HG03108 (cell line): ENCODE data around the gene PAXX.

Source experiments
- ATAC-seq: cut with Tn5 transposase; IDR thresholded peaks from one replicate; pipeline ENCODE4 v1.9.1; 2021; ENCODE audit warnings: moderate library complexity; ENCODE audit not compliant: unreplicated experiment

PAXX gene, protein sequence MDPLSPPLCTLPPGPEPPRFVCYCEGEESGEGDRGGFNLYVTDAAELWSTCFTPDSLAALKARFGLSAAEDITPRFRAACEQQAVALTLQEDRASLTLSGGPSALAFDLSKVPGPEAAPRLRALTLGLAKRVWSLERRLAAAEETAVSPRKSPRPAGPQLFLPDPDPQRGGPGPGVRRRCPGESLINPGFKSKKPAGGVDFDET

DNA sequence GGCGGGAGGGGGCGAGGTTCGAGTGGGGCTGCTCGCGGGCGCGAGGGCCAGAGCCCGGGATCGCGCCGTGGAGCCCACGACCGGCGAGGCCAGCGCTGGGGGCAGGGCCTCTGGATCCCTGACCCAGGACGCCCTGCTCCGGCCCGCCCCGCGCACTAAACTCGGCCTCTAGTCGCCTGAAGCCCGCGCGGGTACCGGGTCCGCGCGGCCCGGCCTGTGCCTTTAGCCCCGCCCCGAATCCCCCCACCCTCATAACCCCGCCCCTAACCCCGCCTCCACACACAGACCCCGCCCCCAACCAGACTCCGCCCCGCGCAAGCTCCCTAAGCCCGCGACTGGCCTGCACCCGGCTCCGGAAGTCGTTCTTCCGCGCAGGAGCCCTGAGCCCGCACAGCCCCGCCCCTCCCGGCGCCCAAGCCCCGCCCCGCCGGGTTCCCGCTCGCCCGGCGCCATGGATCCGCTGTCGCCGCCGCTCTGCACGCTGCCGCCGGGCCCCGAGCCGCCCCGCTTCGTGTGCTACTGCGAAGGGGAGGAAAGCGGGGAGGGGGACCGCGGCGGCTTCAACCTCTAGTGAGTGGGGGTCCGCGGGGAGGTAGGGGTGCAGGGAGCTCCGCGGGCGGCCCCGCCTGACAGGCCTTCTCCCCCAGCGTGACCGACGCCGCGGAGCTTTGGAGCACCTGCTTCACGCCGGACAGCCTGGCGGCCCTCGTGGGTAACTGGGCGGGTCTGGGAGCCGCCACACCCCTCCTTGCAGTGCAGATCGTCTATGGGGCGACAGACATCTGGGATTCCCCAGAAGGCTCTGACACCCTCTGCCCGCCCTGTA is at the start of gene PAXX:
Gene PAXX (plus strand): TSS at position 430 of the 826 bp plus-strand sequence. CDS start 22 bp downstream, at position 452.
- ATAC-seq: peak; percentile 79

DNA sequence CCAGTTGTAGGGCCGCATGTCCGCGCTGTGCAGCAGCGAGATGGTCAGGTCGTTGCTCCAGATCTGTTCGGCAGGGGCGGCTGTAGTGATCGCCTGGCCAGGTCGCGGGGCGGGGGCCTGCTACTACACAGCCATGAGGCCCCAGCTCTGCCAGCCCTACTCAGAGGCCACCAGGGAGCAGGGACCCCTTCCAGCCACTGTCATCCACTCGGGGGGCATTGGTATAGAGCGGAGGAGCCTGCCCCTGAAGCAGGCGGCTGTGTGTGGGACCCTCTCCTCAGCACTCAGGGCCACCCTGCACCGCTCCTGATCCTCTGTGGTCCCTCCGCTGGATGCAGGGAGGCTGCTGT is 49.4 kb upstream of the PAXX start:
- no peak for ATAC-seq

DNA sequence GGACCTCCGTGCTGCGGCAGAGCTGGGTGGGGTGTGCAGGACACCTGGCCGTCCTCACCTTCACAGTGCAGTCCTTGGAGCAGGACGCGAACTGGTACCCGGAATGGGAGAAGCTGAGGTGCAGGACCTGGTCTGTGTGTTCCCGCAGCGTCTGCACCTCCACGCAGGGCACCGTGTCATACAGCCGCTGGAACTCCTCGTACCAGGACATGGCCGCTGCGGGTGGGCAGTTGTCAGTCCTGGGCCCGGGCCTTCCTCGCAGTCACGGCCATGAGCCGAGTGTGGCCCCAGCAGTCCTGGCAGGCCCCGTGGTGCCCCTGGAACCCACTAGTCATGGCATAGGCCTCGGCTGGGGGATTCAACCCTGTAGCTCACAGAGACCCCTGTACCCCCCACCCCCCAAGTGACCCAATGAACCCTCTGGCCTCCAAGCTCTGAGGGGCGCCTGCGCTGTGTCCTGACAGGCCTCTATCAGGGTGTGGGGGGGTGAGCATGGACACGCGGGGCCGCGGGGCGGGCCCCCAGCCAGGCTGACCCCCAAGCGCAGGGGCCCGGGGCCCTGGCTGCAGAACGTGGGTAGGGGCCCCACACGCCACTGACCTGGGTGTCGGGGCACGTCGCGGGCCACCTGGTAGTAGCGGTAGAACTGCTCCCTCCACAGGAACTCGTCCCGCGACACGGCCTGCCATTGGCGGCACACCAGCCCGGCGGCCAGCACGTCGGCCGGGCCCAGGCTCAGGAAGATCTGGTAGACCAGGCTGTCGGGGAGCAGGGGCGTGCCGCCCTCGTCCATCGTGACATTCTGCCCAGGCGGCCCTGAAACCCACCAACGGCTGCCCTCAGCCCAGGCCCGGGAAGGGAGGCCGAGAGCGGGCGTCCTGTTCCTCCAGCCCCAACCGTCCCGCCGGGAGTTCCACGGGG is 48.7 kb upstream of the PAXX start:
- peak; percentile 3 for ATAC-seq

DNA sequence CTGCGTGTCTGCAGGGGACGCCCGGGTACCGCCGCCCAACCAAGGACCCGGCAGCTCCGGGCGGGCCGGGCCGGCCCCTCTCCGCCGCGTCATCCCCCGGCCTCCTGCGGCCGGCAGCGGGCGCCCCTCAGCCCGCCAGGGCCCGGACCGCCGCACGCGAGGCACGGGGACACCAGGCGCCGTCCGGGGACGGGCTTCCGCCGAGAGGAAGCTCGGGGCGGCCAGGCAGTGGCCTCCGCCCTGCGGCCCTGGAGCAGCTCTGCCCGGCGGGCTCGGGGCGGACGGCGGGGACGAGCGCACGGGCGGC is 48.1 kb upstream of the PAXX start:
- peak; percentile 34 for ATAC-seq

DNA sequence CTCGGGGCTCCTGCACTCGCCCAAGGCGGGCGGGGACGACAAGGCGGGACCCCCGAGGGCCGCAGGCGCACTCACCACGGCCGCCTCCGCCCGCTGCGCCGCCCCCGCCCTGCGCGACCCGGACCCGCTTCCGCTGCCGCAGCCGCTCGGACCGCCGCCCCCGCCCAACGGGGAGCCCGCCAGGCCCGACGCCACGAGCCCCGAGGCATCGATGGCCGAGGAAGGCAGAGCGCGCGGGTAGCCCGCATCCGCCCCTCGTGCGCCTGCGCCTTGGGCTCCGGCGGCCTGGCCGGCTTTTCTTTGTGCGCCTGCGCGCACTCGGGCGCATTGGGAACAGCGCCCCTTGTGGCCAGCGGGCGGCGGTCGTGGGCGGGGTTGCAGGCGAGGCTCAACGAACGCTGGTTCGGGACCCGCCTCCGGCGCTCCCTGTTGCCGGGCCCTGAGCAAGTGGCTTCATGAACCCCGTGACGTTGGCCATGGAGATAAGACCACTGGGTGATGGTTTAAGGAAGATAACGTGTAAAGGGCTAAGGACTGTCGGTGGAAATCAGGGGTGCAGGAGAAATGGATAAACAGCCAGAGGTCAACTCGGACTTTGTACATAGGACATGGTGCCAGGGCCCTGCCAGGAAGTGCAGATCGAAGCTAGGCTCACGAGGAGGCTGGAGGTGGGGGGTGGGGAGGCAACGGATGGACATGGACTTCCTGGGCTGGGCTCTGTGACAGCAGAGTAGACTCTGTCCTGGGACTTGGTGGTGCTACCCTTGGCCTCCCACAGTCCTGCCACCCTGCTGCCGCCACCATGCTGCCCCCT is 47.5 kb upstream of the PAXX start, which contains the start of the genes C8G and FBXW5:
Gene C8G (plus strand): TSS at position 725 of the 814 bp plus-strand sequence. CDS start 78 bp downstream, at position 803.
Gene FBXW5 (minus strand): TSS at position 220 of the 814 bp plus-strand sequence. CDS start 655 bp downstream, outside the sequence.
- peak; percentile 71 for ATAC-seq

DNA sequence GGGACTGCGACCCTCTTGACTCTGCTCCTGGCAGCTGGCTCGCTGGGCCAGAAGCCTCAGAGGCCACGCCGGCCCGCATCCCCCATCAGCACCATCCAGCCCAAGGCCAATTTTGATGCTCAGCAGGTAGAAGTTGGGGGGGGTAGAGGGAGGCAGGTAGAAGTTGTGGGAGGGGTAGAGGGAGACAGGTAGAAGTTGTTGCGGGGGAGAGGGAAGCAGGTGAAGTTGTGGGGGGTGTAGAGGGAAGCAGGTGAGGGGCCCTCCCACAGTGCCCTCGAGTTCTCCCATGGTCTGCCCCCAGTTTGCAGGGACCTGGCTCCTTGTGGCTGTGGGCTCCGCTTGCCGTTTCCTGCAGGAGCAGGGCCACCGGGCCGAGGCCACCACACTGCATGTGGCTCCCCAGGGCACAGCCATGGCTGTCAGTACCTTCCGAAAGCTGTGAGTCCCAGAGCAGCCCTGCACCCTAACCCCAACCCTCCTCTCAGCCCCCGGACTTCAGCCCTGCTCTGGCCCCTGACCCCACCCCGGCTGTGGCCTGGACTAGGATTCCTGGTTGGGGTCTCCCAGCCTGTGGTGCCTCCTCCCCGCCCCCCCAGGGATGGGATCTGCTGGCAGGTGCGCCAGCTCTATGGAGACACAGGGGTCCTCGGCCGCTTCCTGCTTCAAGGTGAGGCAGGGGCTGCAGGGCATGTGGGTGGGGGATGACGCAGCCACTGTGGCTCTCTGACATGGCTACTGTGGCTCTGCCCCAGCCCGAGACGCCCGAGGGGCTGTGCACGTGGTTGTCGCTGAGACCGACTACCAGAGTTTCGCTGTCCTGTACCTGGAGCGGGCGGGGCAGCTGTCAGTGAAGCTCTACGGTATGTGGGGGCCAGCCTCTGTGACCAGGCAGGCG is 46.6 kb upstream of the PAXX start:
- no peak for ATAC-seq

DNA sequence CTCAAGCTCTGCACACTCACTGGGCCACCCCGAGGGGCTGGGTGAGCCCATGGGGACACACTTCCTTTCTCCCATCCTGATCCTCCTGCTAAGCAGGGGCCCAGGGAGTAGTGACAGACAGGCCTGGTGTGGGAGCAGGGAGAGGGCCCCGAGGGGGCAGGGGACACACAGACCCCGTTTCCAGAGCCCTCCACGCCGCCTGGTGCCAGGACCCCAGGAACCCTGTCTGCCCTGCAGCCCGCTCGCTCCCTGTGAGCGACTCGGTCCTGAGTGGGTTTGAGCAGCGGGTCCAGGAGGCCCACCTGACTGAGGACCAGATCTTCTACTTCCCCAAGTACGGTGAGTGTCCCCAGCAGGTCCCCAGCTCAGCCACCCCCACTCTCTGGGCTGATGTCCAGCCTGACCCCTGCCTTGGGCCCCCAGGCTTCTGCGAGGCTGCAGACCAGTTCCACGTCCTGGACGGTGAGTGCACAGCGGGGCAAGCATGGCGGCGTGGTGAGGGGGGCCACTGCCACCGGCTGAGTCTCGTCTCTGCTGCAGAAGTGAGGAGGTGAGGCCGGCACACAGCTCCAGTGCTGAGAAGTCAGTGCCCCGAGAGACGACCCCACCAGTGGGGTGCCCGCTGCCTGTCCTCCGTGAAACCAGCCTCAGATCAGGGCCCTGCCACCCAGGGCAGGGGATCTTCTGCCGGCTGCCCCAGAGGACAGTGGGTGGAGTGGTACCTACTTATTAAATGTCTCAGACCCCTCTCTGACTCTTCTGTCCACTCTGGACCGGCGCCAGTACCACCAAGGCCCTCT is 45.8 kb upstream of the PAXX start:
- ATAC-seq: no peak

DNA sequence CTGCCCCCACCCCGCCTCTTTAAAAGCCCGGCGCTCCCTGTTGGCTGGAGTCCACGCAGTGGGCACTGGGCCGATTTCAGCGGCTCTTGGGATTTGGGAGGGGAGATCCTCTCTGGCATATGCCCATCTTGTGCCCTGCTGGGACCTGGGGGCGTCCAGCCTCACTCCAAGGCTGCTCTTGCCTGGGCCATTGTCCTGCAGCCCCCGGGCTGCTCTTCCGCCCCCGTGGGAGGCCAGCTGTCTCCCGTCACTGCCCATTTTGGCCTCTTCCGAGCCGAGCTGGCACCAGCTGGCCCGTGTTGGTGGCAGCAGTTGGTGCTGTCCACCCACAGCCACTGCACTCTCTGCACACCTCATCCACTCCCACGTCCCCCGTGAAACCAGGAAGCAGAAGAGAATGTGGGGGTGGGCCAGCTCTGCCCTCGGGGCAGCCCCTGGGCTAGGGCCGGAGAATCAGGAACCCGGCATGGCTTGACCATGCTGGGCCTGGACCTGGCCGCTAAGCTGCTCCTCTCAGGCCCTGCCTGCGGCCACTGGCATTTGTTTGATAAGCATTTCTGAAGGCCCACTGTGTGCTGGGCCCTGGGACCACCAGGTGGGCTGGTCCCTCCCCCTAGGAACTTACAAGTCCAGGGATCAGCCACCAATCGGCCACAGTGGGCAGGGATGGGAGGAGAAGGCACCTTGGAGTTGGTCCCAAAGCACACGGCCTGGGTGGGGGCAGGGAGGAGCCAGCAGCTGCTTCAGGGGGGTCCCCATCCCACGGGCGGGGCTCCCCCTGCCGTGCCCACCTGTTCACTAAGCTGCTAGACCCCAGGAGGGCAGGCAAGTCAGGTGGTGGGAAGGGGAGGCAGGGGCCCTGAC is 45.0 kb upstream of the PAXX start:
- ATAC-seq: no peak

DNA sequence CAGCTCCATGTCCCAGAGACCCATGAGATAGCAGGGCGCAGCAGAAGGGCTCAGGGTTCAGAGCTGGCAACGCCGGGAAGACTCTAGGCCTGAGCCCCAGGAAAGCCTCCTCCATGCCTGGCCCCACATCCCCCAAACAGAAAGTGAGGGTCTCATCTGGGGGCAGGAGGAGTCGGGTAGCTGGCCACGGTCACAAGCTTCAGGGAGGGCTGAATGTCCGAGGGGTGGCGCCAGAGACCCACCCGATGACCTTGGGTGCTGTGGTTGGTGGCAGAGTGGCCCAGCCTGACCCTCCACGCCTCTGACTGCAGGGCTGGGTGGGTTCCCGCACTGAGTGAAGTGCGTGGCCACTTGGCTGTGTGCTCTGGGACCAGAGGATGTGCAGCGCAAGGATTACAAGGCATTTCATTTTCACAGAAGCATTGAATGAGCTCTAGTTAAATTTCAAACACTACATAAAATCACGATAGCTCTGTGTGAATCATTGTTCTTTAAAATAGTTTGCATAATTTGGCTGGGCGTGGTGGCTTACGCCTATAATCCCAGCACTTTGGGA is 44.2 kb upstream of the PAXX start:
- ATAC-seq: no peak

DNA sequence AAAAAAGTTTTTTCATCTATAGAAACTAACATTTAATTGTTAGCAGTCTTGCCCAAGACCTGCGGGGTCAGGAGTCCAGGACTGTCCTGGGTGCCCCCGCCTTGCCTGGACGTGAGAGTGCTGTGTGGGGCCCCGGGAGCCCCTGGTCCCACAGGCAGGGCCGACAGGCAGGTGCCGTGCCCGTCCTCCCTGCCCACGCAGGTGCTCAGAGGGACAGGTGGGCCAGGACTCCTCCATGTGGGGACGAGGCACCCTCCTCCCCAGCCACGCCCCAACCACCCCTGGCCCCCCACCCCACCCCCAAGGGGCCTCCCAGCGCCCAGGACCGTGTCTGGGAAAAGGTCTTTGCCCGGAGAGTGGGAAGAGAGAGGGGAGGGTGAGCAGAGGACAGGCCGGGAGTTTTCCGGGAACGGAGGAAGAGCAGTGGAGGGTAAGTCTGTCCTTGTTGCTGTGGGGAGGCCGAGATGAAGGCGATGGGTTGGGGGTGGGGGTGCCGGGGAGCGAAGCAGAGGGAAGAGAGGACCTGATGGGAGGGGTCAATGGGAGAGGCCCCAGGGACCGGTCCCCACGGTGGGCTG is 42.9 kb upstream of the PAXX start:
- ATAC-seq: no peak

DNA sequence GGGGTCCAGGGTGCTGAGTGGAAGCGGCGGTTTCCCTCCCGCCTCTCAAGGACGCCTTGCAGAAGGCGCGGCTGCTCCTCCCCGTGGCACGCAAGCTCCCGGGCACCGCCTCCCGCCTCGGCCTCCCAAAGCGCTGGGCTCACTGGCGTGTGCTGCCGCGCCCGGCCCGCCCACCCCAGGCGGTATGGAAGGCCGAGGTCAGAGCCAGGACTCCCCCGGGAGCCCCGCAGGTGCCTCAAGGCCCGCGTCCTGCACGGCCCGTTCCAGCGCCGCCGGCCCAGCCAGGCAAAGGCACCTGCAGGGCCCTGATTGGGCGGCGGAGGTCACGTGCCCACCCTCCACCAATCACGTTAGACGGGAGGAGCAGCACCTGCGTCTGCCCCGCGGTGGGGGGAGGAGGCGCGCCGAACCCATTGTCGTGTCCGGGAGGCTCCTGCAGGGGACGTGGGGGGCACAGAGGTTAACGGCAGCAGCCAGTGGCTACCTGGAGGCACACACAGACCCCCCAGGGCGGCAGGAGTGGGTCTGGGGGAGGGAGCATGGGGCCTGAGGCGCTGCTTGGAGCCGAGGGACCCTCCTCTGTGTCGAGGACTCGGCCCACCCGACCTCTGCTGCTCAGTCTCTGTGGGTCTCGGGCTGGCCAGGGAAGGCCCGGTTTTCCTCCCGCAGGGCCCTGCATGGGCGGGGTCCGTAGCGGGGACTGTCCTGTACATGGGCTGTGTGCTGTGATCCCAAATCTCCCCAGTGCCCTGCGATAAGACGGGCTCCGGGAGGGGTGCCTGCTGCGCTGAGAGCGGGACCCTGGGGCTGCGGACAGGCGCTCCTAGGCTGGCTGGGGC is 42.2 kb upstream of the PAXX start:
- ATAC-seq: peak; percentile 79

DNA sequence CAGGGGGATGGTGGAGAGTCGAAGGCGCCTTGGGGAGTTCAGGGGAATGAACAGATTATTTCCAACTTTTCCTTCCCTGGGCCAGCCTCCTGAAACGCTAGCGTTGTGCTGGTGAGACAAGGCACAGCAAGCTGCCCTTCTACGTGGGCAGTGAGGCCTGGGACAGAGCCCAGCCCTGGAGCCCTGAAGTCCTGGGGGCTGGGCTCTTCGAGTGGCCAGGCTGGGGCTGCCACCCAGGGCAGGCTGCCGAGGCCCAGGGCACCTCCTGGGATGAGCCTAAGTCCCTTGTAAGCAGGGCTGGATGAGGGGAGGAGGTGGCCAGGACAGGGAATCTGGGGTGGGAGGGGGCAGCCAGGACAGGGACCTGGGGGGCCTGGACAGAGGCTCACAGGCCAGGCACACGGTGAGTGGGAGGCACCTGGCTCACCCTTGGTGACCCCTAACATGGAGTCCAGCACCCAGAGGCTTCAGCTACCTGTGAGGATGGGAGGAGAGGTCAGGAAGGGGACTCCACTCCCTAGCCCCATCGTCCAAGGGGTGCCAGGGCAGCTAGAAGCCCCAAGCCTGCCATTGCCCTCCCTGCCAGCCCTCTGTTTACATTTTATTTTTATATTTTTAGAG is 41.5 kb upstream of the PAXX start:
- ATAC-seq: no peak

DNA sequence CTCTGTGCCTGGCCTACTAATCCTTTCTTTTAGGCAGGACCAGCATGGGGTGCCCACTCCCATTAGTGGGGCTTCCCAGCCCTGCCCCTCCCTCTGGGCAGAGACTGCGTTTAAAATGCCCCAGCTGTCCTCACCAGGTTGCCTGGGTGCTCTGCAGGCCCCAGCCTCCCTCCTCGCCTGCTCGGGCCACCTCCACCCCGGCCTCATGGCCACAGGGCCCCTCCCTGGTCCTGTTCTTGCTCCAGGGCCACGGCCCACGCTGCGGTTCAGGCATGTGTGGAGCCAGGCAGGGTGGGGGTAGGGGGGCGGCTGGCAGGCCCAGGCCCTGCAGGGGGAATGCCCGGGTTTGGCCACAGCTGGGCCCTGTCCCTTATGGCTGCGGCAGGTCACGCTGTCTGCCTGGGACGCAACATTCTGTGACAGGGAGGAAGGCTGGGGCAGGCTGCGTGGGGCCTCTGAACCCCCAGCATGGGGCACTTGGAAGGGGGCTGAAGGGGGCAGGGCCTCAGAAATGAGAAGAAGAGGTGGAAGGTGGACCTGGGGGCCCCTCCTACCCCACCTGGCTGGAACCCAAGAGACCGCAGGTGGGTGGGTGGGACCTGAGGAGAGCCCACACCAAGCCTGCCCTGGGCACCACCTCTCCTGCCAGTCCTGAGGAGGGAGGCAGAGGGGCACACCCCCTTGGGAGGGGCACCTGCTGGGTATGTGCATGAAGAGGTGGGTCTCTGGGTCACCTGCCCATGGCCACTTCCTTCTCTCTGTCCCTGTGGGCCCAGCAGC is 40.5 kb upstream of the PAXX start, which contains the start of gene LCN12:
Gene LCN12 (plus strand): TSS at position 733 of the 780 bp plus-strand sequence. CDS start 55 bp downstream, outside the sequence.
- no peak for ATAC-seq

DNA sequence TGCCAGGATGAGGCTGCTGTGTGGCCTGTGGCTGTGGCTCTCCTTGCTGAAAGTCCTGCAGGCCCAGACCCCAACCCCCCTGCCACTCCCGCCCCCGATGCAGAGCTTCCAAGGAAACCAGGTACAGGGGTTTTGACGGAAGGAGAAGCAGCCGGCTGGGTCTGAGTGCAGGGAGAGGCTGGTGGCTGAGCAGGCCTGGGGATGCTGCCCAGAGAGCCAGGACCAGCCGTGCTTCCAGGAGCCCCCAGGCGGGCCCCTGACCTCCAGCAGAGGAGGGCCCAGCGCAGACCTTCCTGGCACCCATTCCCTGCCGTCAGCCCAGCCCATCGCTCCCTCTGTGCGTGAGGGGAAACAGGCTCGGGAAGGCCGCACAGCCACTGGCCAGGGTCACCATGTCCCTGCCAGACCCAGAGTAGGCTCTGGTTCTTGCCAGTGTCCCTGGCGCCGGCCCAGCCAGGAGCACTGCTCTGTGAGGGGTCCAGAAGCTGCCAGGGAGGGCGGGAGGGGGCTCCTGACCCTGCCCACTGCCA is 39.8 kb upstream of the PAXX start:
- ATAC-seq: no peak
